HG03432 (cell line): ENCODE data around the gene SOCS3.
A peak's percentile ranks its signal among the peaks of the same experiment; 100 is the strongest.

ENCODE experiments used
- ATAC-seq: cut with Tn5 transposase; IDR thresholded peaks from one replicate; pipeline ENCODE4 v1.9.1; 2021; ENCODE audit warnings: mild to moderate bottlenecking, moderate library complexity; ENCODE audit not compliant: unreplicated experiment

Gene SOCS3

DNA sequence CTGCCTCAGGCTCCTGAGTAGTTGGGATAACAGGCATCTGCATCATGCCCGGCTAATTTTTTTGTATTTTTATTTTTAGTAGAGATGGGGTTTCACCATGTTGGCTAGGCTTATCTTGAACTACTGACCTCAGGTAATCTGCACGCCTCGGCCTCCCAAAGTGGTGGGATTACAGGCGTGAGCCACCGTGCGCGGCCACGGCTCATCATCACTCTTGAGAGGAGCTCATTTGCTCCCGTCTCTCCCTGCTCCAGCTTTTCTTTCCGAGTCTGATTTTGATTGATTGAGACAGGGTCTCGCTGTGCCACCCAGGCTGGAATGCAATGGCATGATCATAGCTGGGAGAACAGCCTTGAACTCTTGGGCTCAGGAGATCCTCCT lies 31.2 kb upstream of the SOCS3 start:
- ATAC-seq = no peak

DNA sequence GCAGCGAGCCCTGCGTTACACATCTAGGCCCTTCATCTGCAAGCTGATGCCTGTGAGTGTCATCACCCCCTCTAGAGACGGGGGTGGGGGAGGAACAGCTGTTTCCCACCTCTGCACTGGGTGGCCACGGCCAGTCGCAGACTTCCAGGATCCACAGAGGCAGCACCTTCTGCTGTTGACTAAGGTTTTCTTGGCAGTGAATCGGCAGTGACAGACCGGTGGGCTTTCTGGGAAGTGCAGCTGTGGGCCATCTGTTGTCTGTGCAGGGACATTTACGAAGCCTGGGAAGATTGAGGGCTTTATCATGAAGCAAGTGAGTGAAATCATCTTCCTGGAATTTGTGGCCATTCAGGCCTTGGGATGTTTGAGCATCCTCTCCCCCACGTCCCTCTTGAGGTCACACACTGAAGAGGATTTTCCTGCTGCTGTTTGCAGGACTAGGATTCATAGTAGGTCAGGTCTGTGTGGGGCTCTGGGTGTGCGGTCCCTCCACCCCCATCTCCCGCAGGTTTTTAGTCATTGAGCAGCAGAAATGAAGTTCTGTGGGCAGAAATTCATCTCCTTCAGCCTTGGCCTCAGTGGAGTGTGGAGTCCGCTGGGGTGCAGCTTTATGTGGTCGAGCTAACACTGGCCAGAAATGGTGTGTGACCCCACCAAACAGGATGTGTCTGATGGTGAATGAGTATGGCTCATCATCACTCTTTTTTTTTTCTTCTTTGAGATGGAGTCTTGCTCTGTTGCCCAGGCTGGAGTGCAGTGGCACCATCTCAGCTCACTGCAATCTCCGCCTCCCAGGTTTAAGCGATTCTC lies 30.6 kb upstream of the SOCS3 start:
- no peak for ATAC-seq

DNA sequence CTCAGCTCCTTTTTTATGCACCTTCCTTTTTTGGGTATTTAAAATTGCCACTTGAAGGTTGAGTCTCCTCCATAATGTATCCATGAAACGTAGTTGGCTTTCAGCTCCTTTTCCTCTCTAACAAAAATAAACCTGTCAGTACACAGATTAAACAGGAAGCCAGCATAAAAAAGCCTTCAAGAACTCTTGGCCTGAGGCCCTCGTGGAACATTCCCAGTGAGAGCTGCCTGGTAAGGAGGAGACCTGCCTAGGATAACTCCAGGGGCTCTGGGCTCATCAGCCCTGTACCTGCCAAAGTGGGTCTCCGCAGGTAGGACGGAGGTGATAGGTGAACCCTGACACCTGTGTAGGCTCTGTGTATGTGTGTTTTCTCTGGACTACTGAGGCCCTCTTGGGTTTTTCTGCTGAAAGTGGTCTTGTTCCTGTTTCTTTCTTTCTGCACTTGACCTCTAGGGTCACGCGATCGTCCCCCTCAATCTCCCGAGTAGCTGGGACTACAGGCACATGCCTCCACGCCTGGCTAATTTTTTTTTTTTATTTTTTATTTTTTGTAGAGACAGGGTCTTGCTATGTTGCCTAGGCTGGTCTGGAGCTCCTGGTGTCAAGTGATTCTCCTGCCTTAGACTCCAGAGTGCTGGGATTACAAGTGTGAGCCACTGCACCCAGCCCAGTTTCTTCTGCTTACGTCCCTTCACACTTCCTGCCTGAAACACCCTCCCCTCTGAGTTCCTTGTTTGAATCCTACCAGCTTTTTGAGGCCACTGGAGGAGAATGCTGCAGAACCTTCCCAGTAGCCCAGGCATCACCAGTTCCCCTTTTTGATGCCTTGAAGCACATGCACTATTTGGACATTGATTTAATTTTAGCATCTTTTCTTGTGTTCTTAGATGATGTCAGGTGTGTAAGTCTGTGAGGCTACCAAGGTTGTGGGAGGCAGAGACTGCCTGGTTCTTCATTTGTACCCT lies 28.4 kb upstream of the SOCS3 start:
- peak; percentile 26 for ATAC-seq

DNA sequence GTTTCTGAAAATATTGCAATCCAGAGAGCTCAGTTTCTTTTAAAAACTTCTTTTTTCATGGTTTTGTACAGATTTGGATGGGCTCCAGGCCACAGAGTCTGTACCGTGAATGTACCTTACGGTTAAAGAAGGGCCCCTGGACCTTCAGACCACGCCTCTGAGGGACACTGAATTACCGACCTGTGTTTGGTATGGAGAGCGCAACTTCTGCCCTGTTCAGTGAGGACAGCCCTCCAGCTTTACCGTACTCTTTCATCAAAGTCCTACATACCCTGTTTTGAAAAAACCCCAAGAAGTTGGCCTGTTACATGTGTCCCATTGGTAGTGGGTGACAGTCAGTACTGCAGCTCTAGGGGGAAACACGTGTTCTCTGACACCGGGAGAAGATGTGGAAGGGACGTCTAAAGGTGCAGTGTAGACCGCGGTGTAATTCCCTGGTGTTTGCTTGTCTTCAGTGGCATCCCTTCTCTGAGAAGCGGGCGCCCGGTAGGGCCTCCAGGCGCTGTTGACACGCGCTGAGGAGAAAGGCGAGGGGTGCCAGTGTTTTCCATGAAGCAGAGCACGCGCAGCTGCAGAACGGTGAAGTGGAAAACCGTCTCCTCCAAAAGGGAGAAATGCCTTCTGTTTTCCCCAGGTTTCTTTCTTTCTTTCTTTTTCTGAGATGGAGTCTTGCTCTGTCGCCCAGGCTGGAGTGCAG lies 24.8 kb upstream of the SOCS3 start:
- peak; percentile 20 for ATAC-seq

DNA sequence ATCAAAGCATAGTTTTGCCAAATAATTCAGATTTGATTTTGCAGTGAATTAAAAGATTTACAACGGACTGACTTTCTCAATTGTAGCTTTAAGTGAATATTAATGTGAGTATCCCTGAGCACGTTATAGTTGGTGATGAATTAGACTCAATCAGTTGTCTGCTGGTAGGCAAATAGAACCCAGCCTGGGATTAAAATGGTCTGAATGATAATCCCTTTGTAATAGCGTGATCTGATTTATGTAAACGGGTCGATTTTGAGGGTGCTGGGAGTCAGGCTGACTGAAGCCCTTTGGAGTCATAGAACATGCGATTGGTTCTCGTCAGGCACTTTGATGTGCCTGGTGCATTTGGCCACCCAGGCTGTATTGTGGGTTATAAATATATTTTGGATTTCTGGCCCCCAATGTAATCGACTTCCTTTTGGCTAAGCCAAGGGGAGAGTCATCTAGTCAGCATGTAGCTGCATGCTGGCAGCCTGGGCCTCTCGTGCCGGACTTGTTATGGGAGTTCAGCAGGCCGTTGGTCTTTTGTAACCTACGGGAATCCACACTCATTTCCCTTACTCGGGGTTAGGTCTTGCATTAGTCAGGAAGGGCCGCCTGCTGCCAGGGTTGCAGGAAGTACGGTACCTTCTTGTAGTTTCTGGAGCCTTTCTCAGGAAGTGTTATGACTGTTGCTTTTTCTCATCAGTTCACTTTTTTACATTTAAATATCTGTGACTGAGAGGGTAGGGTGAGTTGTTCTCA lies 24.0 kb upstream of the SOCS3 start:
- ATAC-seq = peak; percentile 41

DNA sequence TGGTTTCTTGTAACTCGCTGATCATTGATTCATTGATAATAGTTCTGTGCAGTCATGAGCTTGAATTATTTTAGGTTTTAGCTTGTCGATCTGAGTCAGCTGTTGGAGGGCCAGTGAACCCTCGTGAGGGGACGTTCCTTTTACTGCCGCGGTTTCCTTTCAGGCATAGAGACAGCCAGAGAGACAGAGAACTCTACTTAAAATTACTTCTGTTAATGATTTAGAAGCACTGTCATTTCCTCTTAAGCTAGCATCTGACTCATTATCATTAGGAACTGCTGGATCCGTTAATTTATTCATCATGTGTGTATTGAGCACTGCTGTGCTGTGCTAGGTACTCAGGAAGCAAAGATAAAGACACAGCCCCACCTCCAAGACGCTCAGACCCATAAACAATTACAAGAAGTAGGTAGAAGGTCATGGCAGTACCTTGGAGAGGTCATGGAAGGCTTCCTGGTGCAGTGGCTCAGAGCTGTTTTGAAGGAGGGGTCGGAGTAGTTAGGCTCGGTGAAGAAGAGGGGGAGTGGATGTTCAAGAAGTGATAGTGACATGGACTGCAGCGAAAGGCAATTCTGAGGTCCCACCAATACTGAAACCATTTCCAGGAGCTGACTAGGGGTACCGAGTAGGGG lies 21.8 kb upstream of the SOCS3 start:
- no peak for ATAC-seq

DNA sequence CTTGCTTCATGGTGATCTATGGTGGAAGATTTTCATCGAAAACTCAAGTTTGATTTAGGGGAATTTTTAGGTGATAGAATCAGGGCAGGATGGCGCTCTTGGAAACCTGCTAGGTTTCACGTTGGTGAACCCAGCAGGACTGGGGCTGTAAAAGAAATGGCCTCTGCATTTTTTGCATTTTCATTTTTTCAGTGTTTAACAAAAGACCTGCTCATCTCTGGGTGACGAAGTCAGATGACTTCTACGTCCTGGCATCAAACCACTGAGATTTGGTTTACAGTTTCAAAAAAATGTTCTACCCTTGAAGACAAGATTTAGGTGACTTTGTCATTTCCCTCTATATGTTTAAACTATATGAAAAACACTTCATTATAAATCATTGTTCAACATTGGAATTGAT lies 20.5 kb upstream of the SOCS3 start:
- no peak for ATAC-seq

DNA sequence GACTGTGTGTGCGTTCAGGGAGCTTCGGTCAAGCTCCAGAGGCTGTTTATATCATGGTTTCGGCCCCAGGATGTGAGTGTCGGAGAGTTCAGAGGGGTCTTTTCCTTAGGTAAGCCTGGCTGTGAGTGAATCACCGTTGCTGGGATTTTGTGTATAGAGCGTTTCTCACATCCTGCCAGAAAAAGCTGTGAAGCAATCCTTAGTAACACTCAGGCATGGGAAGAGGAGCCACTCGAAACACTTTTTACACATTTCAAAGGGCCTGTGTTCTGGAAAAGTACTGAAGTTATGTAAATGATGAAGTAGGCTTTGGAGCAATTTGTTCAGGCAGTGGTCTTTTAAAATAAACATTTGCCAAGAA lies 19.2 kb upstream of the SOCS3 start:
- no peak for ATAC-seq

DNA sequence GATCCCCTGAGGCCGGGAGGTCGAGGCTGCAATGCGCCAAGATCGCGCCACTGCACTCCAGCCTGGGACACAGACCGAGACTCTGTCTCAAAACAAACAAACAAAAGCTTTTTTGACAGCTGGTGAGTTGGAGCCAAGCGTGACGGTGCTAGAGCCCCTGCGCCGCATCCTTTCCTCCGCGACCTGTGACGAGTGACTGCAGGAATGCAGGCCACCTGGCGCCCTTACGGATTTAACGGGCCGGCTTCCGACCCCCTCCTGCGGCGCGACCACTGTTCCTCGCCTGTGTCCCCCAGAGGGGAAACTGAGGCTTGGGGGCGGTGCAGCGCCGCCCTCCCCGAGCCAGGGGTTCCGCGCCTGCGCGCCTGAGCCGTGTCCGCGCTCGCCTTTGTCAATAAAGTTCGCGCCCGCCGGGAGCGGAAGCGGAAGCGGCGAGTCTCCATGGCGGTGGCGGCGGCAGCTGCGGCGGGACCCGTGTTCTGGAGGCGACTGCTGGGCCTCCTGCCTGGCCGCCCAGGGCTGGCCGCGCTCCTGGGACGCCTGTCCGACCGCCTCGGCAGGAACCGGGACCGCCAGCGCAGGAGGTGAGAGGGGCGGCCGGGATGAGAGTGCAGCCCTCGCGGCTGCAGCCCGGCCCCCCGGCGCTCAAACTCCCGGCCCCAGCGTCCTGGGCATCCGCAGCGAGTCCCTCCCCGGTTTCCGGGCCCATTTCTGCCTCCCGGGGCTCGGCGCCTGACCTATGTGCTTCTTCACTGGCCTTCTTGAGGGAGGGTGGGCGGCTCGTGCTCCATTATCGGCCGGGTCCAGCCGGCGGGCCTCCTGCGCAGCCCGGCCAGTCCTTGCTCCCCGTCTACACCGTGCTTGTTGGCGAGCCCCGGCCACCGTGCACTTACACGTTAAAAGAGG lies 18.6 kb upstream of the SOCS3 start, which contains the start of gene PGS1:
PGS1 (plus strand) TSS at position 425 of the 906 bp plus-strand sequence; CDS start at position 442, 17 bp downstream.
- peak; percentile 71 for ATAC-seq

DNA sequence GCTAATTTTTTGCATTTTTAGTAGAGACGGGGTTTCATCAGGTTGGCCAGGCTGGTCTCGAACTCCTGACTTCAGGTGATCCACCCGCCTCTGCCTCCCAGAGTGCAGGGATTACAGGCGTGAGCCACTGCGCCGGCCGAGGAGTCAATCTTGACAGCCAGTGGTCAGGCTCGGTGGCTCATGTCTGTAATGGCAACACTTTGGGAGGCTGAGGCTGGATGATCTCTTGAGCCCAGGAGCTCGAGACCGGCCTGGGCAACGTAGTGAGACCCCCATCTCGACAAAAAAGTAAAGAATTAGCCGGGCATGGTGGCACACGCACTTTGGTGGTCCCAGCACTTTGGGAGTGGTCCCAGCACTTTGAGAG lies 18.0 kb upstream of the SOCS3 start:
- no peak for ATAC-seq

DNA sequence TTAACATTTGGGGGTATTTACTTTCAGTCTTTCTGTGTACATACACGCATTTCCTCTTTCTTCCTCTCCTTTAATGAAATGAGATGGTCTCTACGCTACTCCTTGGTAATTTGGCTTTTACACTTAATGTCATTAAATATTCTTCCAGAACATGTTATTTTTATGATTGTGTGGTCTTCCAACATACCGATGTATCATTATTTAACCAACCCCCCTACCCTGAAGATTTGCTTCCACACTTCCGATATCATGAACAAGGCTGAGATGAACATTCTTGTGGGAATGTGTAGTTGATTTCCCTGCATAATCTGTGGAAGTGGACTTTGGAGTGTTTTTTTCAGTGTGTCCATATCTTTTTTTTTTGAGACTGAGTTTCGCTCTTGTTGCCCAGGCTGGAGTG lies 16.3 kb upstream of the SOCS3 start:
- no peak for ATAC-seq

DNA sequence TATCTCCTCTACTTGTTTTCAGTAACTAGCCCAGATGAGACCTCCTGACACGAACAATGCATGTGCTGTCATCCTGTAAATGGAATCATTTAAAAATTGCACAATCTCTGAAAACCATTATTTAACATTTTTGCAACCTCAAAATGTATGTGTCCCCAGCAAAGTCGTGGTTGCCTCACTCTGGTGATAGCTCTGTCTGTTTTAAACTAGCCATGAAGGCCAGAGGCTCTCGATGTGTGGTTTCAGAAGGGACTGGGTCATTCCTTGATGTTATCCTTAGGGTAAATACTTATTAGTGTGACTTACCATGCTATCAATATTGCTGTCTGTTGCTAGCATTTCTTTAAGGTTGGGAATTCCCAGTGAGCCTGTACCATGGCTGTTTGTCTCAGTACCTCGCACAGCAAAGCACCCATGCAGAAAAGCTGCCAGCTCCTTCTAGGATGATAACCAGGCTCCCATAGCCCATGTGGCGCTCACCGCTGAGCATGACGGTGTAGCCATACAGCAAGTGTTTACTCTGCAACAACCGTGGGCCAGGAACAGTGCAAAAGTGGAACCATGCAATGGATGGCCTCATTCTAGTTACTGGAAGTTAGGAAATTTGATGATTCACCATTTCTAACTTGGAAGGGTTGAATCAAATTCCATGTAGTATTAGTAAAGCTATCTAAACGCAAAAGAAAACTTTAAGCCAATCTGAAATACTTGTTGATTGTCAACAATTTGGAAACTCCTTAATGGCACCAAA lies 15.7 kb upstream of the SOCS3 start:
- ATAC-seq = no peak

DNA sequence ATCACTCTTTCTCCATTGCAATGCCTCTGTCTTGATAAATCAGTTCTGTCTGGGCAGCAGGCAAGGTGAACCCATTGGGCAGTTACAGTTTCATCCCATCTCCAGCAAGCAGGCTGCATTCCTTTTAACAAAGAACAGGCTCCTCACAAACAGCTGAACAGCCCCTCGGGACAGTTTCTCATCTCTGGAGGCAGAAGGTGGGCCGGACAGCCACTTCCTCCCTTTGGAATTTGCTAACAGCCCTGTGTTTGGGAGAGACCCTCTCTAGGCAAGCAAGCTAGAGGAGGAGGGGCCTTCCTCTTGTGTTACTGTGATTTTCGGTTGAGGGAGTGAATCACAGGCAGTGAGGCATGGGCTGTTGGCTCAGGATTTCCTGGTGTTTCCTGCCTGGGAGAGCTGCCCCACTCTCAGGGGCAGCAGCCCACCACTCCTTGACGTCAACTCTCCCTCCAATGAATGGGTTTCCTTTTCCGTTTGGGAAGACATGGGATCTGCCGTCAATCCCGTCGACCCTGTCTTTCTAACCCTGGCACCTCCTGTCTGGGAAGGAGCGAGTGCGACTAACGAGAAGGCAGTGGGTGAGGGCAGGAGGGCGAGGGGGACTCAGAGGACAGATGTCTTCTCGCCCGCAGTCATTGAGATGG lies 14.9 kb upstream of the SOCS3 start:
- no peak for ATAC-seq

DNA sequence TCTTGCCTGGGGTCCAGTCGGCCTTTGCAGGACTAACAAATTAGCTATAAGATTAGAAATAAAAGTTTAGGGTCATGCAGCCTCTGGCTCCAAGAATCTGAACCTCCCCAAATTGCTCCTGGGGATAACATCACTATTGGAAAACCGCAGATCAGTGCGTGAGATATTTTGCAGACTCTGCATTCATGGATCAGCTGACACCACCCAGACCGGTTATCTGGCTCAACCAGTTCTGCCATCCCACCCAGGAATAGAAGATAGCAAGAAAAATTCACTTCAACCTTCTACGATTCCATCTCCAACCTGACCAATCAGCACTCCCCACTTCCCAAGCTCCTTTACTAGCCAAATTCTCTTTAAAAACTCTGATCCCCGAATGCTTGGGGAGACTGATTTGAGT lies 14.3 kb upstream of the SOCS3 start:
- no peak for ATAC-seq

DNA sequence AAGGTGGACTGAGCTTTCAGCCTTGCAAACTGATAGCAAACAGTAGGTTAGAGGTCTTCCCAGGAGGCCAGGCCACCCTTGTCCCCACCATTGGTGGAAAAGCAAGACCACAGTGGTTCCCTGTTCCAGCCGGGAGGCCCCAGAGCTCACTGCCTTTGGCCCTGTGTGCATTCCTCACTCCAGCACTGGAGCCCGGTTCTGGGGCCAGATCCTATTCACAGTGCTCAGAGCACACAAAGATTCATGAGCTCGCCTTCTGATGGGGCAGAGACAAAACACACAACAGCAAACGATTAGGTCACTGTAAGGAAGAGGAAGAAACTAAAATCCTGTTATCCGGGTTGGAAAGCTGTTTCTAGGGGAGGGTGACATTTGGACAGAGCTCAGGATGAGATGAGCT lies 13.0 kb upstream of the SOCS3 start:
- ATAC-seq = no peak

DNA sequence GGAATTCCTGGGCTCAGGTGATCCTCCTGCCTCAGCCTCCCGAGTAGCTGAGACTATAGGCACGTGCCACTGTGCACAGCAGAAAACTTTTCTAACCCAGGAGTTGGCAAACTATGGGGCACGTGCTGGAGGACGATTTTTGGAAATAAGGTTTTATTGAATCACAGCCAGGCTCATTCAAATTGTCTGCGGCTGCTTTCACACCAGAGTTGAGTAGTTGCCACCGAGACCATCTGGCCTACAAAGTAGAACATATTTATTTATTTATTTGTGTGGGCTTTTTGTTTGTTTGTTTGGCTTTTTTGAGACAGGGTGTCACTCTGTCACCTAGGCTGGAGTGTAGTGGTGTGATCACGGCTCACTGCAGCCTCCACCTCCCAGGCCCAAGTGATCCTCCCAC lies 11.2 kb upstream of the SOCS3 start:
- ATAC-seq = no peak

DNA sequence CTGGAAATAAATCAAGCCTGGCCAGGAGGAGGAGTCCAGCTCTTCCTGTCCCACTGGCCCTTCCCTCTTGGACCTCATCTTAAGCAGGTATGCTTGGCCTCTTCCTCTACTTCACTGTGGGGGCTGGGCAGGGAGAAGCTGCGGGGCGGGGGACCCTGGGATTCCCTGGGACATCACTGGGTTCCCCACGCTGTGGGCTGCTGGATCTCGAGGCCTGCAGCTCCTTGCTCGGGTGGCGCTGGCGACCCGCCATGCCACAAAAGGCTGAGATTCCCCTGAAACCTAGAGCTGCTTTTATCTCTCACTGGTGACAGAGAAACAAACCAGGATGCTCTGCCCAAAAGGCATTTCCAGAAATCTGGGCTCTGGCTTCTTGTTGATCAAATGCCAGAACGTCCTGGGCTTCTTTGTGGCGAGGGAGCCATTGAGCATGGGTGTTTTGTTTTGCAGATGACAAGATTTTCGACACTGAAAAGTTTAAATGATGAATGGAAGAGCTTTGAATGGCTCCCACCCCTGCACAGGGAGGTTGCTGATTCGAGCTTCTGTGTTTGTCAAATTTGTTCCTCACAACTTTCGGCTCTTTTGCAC lies 10.0 kb upstream of the SOCS3 start:
- no peak for ATAC-seq
